ENCODE results near the gene CNRIP1. TPM values are rescaled to one million over a fixed set of nuclear protein-coding genes. Genes with fewer than 3 reads are reported as not detected.

Gene CNRIP1
- total and polyA plus RNA-seq, 10 donors = 7.8 to 26.7 (median 19.1) TPM

DNA sequence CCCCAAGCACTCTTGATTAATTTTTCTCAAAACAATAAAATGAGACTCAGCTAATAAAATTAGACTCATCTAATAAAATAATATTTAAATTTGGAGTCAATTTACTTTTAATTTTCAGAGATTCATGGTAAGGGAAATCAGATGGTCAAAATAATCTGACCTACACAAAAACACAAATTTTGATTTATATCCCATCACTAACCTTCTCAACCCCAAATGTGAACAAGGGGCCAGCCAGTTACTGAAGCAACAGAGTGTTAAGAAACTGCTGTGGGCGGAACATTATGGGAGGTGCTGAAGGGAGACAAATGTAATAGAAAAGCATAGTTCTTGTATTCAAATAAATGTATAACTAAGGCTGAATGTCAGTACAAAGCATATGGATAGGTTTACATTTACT, 39.0 kb downstream of the CNRIP1 start:
- Histone ChIP-seq H3K4me1 (peaks cover 0 to 16% (median 2%) of the 10 kb centered on the region in 6 donors), H3K27me3 (replicated peaks in 1 of 7) (no peaks in the 10 kb centered on the region), H3K36me3 (no peaks in the 10 kb centered on the region), H3K9me3 (no peaks in the 10 kb centered on the region), H3K4me3 (no peak overlapping the region), H3K27ac (no peak overlapping the region)
- WGBS, 5 donors = 75 to 94% (median 90%) methylated on average over 1 of the region's 1 CpG
- no peak for DNase-seq
- intact Hi-C loops (cut with DNase I; ENCODE audit: low total_unique reads) = loop anchor here (10.0 kb wide), 2 partner anchors 156 to 164 kb away; no protein-coding TSS in a partner anchor
- no peak for TF ChIP-seq POLR2AphosphoS5 (IDR thresholded peaks at IDR 0.05)
- TF ChIP-seq, protein P1, sequence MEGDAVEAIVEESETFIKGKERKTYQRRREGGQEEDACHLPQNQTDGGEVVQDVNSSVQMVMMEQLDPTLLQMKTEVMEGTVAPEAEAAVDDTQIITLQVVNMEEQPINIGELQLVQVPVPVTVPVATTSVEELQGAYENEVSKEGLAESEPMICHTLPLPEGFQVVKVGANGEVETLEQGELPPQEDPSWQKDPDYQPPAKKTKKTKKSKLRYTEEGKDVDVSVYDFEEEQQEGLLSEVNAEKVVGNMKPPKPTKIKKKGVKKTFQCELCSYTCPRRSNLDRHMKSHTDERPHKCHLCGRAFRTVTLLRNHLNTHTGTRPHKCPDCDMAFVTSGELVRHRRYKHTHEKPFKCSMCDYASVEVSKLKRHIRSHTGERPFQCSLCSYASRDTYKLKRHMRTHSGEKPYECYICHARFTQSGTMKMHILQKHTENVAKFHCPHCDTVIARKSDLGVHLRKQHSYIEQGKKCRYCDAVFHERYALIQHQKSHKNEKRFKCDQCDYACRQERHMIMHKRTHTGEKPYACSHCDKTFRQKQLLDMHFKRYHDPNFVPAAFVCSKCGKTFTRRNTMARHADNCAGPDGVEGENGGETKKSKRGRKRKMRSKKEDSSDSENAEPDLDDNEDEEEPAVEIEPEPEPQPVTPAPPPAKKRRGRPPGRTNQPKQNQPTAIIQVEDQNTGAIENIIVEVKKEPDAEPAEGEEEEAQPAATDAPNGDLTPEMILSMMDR (IDR thresholded peaks at IDR 0.05 in 8 of 11, conservative IDR thresholded peaks at IDR 0.05 in 3 of 11) = no peak
- TF ChIP-seq POLR2A (IDR thresholded peaks at IDR 0.05) = no peak

DNA sequence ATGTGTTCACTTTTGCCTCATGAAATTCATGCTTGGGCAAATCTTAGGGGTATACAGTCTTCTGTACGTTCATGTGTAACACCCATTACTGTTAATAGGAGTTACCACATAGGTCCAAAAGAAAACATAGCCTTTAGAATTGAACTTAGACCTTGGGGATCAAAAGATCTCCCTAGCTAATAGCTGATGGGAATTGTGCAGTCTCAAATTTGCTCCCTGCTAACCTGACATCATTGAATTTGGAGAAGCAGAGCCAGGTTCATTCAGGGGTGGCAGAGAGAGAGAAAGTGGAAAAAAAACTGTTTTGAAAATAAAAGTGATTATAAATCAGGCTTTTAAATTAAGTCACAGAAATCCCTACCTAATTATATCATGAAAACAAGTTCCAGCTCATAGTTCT, 39.4 kb downstream of the CNRIP1 start:
- intact Hi-C loops (cut with DNase I; ENCODE audit: low total_unique reads) = loop anchor here (10.0 kb wide), 2 partner anchors 156 to 164 kb away; no protein-coding TSS in a partner anchor
- Histone ChIP-seq H3K27ac (no peak overlapping the region), H3K36me3 (no peaks in the 10 kb centered on the region), H3K4me3 (no peak overlapping the region), H3K27me3 (replicated peaks in 1 of 7) (no peaks in the 10 kb centered on the region), H3K9me3 (no peaks in the 10 kb centered on the region), H3K4me1 (peaks cover 0 to 16% (median 2%) of the 10 kb centered on the region in 6 donors)
- TF ChIP-seq POLR2A (IDR thresholded peaks at IDR 0.05) (no peak), POLR2AphosphoS5 (IDR thresholded peaks at IDR 0.05) (no peak)
- TF ChIP-seq, protein P1 (IDR thresholded peaks at IDR 0.05 in 8 of 11, conservative IDR thresholded peaks at IDR 0.05 in 3 of 11) = no peak
- WGBS, 5 donors = 58 to 89% (median 73%) methylated on average over 1 of the region's 1 CpG
- no peak for DNase-seq

DNA sequence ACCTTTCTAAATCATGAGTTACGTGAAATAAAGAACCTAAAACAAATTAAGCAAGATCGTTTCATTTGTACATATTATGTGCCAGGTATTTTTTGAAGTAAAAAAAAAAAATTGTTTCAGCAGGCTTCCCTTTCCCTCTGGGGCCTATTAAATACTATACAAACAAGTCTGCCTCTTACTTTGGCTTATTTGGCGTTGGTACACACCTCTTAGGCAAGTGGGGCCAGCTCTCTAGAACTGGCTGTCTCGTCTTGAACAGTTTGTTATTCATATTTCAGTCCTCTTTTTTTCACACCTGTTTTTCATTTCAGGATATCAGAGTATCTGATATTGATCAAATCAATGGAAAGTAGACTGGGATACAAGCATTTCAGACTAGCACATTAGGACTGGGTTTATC, 40.1 kb downstream of the CNRIP1 start:
- H3K4me1 ChIP-seq = peaks cover 0 to 16% (median 2%) of the 10 kb centered on the region in 6 donors
- no peak for DNase-seq
- WGBS, 5 donors = 87 to 92% (median 90%) methylated on average over 4 of the region's 4 CpGs
- TF ChIP-seq POLR2A (IDR thresholded peaks at IDR 0.05) (no peak), POLR2AphosphoS5 (IDR thresholded peaks at IDR 0.05) (no peak)
- TF ChIP-seq, protein P1 (IDR thresholded peaks at IDR 0.05 in 8 of 11, conservative IDR thresholded peaks at IDR 0.05 in 3 of 11) = no peak
- H3K27ac ChIP-seq = no peak overlapping the region
- no peaks in the 10 kb centered on the region for H3K36me3 ChIP-seq
- H3K9me3 ChIP-seq = no peaks in the 10 kb centered on the region
- H3K27me3 ChIP-seq (replicated peaks in 1 of 7) = no peaks in the 10 kb centered on the region
- H3K4me3 ChIP-seq = no peak overlapping the region
- intact Hi-C loops (cut with DNase I; ENCODE audit: low total_unique reads) = loop anchor here (10.0 kb wide), 2 partner anchors 155 to 165 kb away; no protein-coding TSS in a partner anchor

DNA sequence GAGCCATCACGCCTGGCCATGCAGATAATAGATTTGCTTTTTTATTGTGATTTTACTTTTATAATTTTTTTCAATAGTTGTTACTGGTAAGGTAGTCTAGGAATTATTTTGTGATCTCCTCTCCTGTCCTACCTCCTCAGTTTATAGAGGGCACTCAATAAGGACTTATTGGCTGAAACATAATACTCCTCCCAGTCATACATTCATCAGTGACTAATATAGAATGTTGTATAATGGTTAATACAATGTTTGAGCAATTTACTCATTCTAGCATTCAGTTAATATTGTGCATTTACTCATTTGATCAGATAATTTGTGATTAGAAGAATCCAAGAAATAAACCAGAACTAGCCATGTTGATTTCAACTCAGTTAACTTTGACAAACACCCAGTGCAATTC, 41.6 kb downstream of the CNRIP1 start:
- TF ChIP-seq POLR2A (IDR thresholded peaks at IDR 0.05) = no peak
- TF ChIP-seq, protein P1 (IDR thresholded peaks at IDR 0.05 in 8 of 11, conservative IDR thresholded peaks at IDR 0.05 in 3 of 11) = no peak
- no peak for TF ChIP-seq POLR2AphosphoS5 (IDR thresholded peaks at IDR 0.05)
- WGBS, 5 donors = 93 to 97% (median 94%) methylated on average over 1 of the region's 1 CpG
- no peaks in the 10 kb centered on the region for H3K9me3 ChIP-seq
- H3K27ac ChIP-seq = no peak overlapping the region
- no peak for DNase-seq
- no peaks in the 10 kb centered on the region for H3K36me3 ChIP-seq
- H3K4me1 ChIP-seq = peaks cover 0 to 10% (median 2%) of the 10 kb centered on the region in 6 donors
- intact Hi-C loops (cut with DNase I; ENCODE audit: low total_unique reads) = no loop called here
- H3K27me3 ChIP-seq (replicated peaks in 1 of 7) = no peaks in the 10 kb centered on the region
- H3K4me3 ChIP-seq = no peak overlapping the region

All from spleen (tissue), 11 donors.